SKM-1 treated with dmso at 0.1 percent for 144 hours (cell line): Measurements from ENCODE around the gene VWA1.
"Not testable (repeated sequence)": the region's sequence is repeated elsewhere in the genome, so short reads cannot be mapped to it uniquely, and the experiment has no call there.

Experiments used
- DNase-seq: peaks from one replicate; lab custom pipeline; 2025; ENCODE audit not compliant: unreplicated experiment; lab: John Stamatoyannopoulos, UW

Gene VWA1

DNA sequence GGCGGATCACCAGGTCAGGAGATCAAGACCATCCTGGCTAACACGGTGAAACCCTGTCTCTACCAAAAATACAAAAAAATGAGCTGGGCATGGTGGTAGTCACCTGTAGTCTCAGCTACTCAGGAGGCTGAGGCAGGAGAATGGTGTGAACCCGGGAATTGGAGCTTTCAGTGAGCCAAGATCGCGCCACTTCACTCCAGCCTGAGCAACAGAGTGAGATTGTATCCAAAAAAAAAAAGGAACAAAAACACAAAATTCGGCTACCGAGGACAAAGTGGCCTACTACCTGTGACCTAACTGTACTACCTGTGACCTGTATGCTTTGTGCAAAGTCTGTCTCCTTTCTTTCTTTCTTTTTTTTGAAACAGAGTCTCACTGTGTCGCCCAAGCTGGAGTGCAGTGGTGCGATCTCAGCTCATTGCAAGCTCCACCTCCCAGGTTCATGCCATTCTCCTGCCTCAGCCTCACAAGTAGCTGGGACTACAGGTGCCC is 32.5 kb upstream of the VWA1 start:
- DNase-seq: not testable (repeated sequence)

DNA sequence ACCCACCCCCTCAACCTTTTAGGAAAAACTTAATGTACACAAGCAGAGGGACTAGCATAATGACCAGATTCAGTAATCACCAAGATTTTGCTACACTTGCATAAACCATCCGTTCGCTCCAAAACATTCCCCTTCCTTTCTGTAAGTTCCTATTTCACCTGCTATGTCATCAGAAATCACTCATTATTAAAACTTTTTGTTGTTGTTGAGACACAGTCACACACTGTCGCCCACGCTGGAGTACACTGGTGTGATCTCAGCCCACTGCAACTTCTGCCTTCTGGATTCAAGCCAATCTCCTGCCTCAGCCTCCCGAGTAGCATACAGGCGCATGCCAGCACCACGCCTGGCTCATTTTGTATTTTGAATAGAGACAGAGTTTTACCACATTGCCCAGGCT is 31.8 kb upstream of the VWA1 start:
- no peak for DNase-seq

DNA sequence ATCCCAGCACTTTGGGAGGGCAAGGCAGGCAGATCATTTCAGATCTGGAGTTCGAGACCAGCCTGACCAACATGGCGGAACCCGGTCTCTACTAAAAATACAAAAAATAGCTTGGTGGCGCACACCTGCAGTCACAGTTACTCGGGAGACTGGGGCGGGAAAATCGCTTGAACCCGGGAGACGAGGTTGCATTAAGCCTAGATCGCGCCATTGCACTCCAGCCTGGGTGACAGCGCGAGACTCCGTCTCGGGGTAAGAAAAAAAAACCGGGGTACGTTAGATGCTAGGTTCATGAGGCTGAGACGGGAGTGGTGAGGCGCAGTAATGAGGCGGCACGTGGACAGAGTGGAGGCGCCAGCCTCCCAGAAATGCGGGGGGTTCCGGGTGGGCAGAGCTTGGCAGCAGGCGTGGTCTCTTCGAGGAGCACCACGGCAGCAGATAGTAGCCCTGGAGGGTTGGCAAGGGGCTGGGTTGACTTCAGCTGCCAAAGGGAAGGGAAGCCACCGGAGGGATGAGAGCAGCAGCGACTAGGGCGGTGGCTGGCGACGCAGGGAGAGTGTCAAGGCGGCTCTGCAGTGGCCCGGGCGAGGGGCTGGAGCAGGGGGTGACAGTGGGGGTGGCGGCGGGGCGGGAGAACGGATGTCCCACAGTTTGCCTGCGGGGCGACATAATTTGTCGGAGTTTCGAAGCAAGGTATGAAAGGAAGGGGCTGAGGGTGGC is 29.2 kb upstream of the VWA1 start:
- DNase-seq: no peak

DNA sequence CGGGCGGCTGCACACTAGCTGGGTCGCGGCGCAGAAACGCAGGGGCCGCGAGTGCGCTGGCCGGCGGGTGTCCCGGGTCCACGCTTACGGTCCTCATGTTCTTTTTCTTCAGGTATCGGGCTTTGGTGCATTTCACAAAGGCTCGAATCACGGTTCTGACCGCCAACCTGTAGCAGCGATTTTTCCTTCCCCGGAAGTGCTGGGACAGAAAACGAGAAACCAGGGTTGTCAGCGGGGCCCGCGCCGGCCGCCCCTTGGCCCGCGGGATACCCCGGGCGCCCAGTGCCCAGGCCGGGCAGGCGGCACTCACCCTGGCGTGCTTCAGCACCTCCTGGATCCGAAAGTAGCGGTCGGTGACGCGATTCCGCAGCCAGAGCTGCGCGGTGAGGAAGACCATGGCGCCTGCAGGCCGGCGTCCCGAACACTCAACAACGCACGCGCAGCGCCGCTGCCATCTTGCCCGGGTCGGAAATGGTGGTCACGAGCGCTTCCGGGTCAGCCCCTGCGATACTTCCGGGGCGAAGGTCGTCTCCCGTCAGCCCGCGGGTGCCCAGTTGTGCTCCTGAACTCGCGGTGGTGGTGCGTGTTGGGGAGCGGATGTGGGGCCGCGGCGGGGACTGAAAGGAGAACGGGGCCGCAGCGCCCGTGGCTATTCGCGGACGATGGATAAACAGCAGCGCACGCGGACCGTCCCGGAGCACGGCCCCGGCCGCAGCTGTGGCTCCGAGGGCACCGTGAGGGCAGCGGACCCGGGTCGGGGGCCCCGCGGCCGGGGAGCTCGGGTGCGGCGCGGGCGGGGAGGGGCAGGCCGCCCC is 28.5 kb upstream of the VWA1 start, which contains the start of gene MRPL20:
Gene MRPL20 (minus strand): TSS at position 473 of the 815 bp plus-strand sequence. CDS start 76 bp downstream, at position 397.
- DNase-seq: peak; percentile 84

DNA sequence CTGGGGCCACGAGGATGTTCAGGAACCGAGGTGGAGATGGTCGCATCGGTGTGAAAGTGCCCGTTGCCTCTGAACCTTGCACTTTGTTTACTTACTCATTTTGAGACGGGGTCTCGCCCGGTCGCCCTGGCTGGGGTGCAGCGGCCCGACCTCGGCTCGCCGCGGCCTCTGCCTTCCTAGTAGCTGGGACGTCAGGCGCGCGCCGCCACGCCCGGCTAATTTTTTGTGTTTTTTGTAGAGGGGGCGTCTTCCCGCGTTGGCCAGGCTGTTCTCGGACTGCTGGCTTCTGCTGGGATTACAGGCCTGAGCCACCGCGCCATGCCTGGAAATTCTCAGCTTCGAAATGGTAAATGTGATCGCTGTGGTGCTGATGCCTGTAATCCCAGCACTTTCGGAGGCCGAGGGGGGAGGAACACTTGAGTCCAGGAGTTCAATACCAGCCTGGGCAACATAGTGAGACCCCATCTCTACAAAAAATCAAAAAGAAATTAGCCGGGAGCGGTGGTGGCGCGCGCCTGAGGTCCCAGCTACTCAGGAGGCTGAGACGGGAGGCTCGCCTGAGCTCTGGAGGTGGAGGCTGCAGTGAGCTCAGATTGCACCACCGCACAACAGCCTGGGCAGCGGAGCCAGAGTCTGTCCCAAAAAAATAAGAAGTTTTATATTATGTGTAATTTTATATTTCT is 27.7 kb upstream of the VWA1 start:
- DNase-seq: no peak

DNA sequence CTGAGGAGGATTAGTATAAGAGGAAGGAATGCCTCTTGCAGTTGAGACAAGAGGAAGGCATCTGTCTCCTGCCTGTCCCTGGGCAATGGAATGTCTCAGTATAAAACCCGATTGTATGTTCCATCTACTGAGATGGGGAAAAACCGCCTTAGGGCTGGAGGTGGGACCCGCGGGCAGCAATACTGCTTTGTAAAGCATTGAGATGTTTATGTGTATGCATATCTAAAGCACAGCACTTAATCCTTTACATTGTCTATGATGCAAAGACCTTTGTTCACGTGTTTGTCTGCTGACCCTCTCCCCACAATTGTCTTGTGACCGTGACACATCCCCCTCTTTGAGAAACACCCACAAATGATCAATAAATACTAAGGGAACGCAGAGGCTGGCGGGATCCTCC is 25.3 kb upstream of the VWA1 start:
- not testable (repeated sequence) for DNase-seq

DNA sequence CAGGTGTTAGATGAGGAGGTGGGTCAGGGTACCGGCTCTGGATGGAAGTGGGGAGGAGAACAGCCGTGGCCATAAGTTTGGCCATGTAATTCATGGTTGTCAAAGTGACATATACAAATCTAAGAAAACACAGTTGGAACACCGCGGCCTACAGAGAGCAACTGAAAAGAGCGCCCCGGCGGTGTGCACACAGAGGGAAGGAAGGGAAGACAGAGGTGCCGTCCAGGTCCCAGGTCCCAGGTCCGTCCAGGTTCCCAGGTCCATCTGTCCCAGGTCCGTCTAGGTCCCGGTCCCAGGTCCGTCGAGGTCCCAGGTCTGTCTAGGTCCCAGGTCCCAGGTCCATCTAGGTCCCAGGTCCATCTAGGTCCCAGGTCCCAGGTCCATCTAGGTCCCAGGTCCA is 23.9 kb upstream of the VWA1 start:
- no peak for DNase-seq

DNA sequence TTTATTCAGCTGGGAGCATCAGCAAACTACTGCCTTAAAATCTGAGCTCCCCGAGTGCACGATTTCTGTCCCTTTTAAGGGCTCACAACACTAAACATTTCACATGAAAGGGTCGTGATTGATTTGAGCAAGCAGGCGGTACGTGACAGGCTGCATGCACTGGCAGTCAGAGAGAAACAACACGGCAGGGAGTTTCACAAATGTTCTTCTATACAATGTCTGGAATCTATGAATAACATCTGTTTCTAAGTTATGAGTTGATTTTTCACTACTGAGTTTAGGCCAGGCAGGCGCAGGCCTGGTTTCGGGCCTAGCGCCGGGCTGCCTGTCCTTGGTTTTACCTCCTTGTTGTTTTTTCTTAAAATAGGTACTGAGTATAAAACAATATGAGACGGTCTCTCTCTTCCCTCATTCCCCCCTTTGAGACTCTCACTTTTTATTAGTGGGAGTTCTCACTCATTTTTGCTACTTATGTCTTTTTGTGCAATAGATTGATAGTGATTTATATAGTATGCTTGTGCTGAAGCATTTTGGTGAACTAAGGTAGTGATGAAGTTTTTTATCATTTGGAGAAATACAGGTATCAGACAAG is 23.1 kb upstream of the VWA1 start:
- not testable (repeated sequence) for DNase-seq

DNA sequence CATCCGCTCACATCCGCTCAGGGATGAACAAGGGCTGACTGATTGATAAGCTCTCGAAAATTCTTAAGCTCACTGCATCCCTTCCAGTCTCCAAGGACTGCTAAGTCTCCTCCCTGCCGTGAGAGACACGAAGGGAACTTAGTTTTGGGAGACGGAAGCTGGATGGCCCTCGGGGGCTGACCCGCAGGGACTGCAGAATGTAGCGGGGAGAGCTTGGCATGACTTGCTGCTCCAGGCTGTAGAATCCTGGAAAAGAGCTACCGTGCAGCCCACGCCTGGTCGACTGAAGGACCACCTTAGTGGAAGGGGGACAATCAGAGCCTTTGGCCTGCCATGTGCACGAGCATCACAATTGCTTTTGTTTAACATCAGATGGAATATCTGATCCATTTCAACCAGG is 19.7 kb upstream of the VWA1 start:
- no peak for DNase-seq

DNA sequence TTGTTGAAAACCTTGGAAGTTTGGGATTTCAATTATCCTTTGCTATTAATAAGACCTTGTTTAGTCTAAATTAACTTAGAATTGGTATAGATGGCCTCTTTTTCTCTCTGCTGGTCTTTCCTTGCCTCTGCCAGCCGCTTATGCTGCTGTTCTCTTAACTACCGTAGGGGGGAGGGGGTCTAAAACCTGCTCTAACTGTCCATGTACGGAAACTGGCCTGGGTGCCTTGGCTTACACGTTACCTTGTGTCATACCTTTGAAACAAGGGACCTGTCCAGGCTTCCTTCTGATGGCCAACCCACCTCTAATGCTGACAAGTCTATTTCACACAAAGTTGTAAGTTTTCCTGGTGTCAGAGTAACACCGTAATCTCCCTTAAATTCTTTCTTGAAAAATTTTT is 18.1 kb upstream of the VWA1 start:
- DNase-seq: not testable (repeated sequence)

DNA sequence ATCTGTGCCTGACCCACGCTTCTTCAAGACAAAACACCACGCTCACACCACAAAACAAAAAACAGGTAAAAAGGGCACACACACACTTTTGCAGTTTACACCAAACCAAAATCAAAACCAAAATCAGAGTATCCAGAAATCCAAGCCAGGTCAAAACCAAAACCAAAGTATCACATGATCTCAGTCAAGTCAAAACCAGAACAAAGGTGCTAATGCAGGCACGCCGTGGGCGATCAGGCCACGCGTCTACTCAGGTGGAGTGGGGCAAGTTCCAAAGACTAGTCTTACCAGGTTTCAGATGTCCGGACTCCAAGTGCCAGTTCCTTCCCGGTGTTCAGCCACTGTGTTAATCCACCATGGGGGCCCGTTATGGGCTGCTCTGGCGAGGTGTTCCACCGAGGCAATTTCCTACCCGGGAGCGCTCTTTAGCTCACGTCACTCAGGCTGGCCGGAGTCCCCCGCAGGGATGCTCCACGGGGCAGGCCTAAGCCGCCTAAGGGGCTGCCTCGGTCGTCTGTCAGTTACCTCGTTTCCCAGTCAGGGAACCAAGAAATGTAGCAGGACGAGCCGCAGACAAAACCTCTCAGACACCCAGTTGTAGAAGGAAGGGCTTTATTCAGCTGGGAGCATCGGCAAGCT is 17.5 kb upstream of the VWA1 start:
- DNase-seq: not testable (repeated sequence)

DNA sequence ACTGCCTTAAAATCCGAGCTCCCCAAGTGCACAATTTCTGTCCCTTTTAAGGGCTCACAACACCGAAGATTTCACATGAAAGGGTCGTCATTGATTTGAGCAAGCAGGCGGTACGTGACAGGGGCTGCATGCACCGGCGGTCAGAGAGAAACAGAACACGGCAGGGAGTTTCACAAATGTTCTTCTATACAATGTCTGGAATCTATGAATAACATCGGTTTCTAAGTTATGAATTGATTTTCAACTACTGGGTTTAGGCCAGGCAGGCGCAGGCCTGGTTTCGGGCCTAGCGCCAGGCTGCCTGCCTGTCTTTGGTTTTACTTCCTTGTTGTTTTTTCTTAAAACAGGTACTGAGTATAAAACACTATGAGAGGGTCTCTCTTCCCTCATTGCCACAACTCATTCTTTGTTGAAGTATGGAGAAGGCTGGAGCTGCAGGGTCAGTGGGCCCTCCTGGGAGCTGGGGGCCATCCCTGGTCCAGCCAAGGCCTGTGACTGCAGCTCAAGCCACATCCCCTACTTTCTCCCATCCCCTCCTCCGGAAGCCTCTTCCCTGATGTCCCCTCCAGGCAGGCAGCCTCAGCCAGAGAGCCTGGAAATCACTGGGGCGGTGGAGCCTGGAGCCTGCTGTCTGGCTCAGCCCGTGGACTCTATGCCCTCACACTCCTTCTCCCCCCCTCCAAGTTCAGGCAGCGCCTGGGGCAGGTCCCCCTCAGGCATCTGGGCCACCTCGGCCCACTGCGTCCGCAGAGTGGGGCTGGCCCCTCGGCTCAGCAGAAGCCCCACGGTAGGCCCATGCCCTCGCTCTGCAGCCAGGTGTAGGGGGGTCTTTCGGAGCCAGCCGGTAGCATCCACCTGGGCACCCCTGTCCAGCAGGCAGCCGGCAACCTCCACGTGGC is 16.8 kb upstream of the VWA1 start:
- no peak for DNase-seq

DNA sequence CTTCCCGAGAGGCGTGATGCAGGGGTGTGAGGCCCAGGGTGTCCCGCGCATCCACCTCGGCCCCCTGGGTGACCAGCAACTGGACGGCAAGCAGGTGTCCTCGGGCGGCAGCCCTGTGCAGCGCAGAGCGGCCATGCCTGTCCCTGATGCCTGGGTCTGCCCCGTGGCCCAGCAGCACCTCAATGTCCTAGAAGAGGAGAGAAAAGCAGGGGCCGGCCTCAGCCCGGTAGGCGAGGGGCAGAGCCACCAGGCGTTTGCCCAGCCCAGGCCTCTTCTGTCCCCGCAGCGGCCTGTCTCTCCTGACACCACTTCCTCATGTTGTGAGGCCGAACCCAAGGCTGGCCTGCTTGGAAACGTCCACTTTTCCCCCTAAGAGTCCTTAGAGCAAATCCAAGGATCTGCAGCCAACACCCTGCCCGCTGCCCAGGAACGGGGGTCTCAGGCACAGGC is 16.1 kb upstream of the VWA1 start:
- no peak for DNase-seq

DNA sequence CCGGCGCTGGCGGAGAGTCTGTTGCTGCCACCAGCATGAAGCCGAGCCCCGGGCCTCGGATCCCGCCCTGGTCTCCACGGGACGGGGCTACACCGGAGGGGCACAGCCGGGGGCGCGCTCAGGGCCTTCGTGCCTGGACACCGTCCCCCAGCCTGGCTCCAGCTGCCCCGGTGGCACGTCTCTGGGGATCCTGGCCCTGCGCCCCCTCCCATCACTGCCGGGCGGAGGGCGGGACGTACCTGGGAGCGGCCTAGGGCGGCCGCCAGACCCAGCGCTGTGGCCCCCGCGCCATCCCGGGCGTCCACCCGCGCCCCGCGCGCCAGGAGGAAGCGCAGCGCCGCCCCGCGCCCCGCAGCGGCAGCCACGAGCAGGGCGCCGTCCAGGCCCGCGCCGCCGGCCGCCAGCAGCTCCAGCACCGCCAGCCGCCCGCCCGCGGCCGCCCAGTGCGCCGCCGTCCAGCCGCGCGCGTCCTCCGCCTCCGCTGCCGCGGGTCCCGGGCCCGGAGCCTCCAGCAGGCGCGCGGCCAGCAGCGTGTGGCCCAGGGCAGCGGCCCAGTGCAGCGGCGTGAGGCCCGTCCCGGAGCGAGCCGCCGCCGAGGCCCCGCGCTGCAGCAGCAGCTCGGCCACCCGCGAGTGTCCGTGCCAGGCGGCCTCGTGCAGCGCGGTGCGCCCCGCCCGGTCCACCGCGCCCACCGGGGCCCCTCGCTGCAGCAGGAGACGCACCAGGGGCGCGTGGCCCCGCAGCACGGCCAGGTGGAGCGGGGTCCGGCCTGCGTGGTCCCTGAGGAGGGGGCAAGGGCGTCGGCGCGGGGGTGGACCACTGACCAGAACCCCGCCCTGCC is 15.5 kb upstream of the VWA1 start:
- no peak for DNase-seq

DNA sequence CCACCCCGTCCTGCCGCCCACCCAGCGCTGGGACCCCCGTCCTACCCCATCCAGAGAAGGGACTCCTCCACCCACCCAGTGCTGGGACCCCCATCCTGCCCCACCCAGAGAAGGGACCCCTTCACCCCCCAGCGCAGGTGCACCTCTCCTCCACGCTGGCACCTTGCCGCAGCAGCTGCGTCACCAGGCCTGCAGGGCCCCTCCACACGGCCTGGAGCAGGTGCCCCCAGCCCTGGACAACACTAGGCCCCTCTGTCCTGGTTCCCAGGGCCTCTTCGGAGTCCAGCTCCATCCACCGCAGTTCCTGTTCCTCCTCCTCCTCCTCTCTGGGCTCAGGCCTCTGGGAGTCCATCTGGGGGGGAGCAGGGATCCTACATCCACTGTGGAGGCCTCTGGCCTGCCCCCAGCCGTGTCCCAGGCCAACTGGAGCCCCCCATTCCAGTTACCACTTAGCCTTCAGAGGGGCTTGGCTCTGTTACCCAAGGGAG is 14.8 kb upstream of the VWA1 start:
- DNase-seq: no peak

DNA sequence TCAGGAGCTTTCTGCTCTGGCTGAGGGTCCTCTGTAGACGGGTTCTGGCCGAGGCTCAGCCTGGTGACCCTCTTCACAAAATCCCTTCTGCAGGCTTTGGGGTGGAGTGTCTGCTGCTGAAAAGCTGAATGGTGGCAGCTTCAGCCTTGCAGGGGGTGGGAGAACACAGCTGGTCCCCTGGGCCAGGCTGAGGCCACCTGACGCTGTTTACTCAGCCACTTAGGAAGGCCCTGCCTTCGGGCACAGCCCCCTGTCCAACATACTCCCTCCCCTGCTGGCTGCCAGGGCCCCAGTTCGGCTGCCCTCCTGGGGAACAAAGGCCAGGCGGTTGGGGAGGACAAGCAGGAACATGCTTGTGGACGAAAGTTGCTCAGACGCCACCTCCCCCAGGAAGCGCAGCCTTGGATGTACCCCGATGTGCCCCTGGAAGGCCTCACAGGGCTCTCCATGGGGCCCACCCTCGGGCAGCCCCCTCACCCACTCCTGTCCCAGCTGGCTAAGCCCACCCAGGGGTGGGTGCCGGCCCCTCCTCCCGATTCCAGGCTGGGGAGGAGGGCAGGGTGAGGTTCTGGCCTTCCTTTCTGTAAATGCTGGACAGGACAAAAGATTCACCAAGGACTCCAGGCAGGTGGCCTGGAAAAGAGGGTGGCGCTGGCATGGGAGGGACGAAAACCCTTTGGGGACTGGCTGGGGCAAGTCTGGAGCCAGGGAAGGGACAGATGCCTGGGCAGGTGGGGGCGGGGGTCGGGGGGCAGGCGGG is 14.2 kb upstream of the VWA1 start, which contains the start of gene ANKRD65:
Gene ANKRD65 (minus strand): TSS at position 130 of the 760 bp plus-strand sequence. CDS start 271 bp downstream, outside the sequence.
- DNase-seq: no peak

DNA sequence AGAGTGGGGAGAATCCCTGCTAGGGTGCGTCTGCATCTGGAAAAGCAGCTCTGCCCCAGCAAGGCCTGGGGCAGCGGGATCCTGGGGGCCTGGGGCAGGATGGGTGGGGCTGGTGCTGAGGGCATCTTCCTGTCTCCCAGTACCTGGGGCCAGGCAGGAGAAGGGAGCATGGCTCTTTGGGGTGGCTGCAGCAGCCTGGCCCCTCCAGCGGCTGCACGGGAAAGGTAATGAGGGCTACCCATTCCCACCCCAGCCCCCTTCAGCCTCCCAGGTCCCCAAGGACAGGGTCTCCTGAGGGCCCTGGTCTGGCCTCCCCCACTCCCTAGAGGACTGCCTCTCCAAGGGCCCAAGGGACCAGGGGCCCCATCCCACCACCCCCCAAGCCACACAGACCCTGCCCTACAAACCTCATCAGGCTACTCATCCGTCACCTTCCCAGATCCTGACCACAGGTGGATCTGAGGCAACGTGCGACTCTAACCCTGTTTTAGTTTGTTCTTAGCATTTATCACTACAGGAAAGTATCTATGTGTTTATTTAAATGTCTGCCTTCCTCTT is 13.5 kb upstream of the VWA1 start:
- DNase-seq: no peak
